Prostate gland (tissue), 2 donors: ENCODE data around the gene GON4L.
"Not testable (repeated sequence)": the region's sequence is repeated elsewhere in the genome, so short reads cannot be mapped to it uniquely, and the experiment has no call there.

Experiments
- CTCF ChIP-seq, 4 experiments: fragments of 200-600 bp in 2 of 4; fragments of 450-650 bp in 2 of 4; sonication (generic) in 2 of 4; IDR thresholded peaks; 1 replicate in 3 of 4; 2 replicates in 1 of 4; pipeline ENCODE4 v1.5.1; 2016 to 2019; ENCODE audit warnings: antibody characterized with exemption in 4 of 4, mild to moderate bottlenecking in 2 of 4, moderate library complexity in 2 of 4
- POLR2A ChIP-seq: fragments of 450-650 bp; IDR thresholded peaks from one replicate; pipeline ENCODE4 v1.6.1; 2016; ENCODE audit warnings: antibody characterized with exemption, mild to moderate bottlenecking
- POLR2AphosphoS5 ChIP-seq: sonication (generic); formaldehyde crosslinking; IDR thresholded peaks from one replicate; pipeline ENCODE4 v1.6.1; 2017; ENCODE audit warnings: antibody characterized with exemption

DNA sequence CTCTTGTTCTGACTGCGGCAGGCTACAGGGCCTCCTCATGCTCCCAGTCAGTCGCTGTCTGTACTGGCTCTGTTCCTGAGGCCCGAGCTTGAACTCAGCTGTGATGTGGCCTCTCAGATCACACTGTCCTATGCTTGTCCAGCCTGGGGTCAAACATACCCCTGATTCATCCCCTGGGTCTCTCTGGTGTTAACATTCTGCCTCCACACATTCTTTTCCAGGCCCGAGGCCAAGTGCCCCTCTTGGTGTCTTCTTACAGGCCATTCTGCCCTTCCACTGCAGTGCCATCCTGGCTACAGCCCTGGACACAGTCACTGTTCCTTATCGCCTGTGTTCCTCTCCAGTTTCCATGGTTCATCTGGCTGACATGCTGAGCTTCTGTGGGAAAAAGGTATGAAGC lies 108.9 kb downstream of the GON4L start:
- not testable (repeated sequence) for TF ChIP-seq CTCF (IDR thresholded peaks at IDR 0.05); POLR2AphosphoS5; POLR2A
